HL-60/S4 treated with phorbol 12-myristate 13-acetate at 8.2 ng/mL for 4 days and 3 days (cell line): ENCODE results near the gene AKT3.

ENCODE experiments used
- in situ Hi-C: fragments of 300-500 bp; cut with MboI; formaldehyde crosslinking; loops from 2 replicates; pipeline ENCODE4 v1.15.0; 2022; ENCODE audit warnings: low sequenced_read_pairs

AKT3 gene

GRCh38 chr1:243520831-243521230 is 329.2 kb downstream of the AKT3 start:
- in situ Hi-C loops = no loop called here

DNA sequence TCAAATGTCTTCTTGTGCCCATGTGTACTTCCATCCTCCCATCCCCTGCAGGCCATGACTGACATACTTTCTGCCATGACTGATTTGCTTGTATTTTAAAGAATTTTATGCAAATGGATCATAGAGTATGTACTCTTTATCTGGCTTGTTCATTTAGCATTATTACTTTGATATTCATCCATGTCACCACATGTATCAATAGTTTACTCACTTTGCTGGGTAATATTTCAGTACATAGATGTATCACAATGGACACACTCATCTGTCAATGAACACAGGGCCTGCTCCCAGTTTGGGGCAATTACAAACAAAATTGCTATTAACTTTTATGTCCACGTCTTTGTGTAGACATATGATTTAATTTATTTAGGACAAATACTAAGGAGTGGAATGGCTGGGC is 335.1 kb downstream of the AKT3 start:
- in situ Hi-C loops = no loop called here

GRCh38 chr1:243513726-243514491 is 336.1 kb downstream of the AKT3 start:
- in situ Hi-C loops = no loop called here

DNA sequence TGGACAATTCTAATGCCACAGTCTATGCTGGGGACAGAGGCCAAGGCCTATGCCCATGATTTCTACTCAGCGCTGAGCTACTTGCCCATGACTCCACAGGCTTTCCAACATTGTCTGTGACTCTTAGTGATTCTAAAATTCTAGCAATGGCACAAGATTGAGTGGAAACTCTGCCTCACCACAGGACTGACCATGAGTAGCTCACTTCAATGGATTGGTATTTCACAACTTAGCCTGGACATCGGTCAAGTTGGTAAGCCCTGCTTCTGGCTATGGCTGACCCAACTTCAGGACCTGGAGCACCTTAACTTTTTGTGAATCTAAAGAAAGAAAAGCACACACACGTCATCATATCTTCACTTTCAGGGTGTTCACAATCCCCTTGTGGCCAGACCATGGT is 339.1 kb downstream of the AKT3 start:
- in situ Hi-C loops = no loop called here

DNA sequence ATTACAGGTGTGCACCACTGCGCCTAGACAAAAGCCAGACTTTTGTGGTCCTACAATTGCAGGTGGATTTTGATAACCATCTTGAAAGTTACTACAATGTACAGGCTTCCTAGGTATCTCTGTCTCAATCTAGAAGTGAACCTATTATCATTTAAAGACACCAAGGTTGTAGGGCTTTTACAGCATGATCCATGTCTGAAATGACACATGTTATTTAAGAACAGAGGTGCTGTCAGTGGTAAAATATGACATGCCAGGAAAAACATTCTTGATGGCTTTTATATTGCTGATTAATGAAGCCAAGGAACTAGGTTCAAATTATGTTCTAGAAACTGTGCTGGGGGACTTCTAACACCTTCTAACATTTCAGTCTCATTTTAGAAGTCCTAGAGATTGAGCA is 341.1 kb downstream of the AKT3 start:
- in situ Hi-C loops = no loop called here

GRCh38 chr1:243508303-243508713 is 341.7 kb downstream of the AKT3 start:
- in situ Hi-C loops = no loop called here

DNA sequence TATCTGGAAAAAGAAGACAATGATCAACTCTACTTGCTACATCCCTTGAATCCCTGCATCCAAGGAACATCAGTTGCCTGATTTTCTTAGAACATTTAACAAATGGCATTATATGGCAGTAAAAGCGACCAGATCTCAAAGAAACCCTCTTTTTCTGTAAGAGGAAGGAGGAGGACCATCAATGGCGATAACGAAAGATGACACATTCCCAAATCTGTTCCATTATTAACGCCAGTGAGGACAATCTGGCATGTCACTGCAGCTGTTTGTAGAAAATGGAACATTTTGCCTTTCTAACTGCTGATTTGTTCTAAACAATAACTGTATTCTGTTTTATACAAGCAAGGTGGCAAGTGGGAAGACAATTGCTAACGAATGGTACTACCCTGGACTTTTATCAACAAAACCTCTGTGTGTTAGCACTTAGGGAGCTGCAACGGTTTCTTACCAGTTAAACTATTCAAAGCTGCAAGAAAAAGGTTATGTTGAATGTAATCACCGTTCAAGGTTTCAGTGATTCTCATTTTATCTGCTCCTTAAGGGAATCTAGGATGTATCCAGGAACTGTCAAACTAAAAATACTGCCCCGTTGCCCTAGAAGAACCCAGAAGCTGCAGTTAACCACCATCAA is 342.3 kb downstream of the AKT3 start:
- in situ Hi-C loops = no loop called here

GRCh38 chr1:243507001-243507671 is 342.9 kb downstream of the AKT3 start:
- in situ Hi-C loops = no loop called here

DNA sequence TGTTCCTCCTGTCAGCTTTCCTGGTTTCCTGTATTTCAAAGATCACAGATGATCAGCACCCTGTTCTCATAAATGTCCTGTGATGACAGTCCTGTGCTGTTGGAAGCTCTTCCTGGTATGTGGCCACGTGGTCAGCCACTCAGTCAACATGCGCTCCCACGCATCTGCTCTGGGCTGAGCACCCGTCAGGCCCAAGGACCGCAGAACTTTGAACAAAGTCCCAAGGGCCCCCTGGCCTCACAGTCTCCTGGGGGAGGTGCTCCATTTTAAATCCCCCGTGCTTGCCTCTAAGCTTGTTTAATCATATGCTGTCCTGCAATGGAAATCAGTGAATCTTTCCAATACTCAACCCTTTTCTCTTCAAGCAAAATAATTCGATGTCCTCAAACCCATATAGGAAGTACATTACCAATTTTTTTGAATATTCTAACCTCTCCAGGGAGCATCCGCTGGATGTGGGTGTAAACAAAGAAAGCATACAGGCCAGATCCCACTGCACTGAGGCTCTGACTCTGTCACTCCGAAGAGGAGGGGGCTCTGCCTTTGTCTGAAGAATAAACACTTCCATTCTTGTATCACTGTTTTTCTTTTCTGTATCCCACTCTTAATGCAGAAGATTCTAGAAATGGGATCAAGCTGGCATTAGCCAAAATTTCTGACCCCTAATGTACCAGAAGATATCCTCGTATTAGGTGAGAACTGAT is 343.9 kb downstream of the AKT3 start:
- in situ Hi-C loops = no loop called here

- in situ Hi-C loops = no loop called here
Measured at GRCh38 chr1:243503155-243503554, 346.9 kb downstream of the AKT3 start.

DNA sequence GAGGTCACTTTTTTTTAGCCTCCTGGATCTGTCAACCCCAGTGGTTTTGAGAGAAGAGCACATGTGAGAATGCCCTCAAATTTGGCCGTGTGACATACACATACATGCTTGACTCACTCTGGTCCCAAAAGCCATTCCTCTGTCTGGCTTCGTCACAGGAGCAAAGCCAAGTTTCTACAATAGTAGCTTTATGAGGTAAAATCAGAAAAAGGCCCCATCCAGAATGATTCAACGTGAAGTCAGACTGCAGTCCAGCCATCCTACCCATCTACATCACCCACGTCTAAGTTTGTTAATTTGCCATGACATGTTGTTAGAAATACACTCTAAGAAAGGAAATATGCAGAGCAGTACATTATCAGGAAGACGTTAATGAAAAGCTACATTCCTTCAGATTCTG is 349.0 kb downstream of the AKT3 start:
- in situ Hi-C loops = no loop called here

DNA sequence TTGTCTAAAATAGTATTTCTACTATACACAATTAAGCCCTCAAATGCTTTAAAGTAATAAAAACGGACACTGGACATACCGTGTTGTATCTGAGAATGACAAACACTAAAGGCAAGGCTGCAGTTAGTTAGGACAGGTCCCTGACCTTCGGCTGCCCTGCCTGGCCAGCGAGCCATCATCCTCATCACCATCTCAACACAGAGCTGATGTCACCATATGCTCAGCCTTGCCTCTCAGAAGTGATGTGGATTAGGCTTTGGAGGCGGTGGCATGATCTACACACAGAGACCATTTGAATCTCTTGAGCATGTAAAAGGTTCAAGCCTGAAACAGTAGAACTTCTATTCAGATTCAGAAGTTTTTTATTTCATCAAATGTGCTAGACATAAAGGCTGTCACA is 349.5 kb downstream of the AKT3 start:
- in situ Hi-C loops = no loop called here

- in situ Hi-C loops = no loop called here
Measured at GRCh38 chr1:243499711-243500110, 350.3 kb downstream of the AKT3 start.

GRCh38 chr1:243499248-243499647 is 350.8 kb downstream of the AKT3 start:
- in situ Hi-C loops = no loop called here

- in situ Hi-C loops = no loop called here
Measured at GRCh38 chr1:243497939-243498681, 351.9 kb downstream of the AKT3 start.

GRCh38 chr1:243496806-243497205 is 353.2 kb downstream of the AKT3 start:
- in situ Hi-C loops = no loop called here

GRCh38 chr1:243496187-243496646 is 353.8 kb downstream of the AKT3 start:
- in situ Hi-C loops = no loop called here

DNA sequence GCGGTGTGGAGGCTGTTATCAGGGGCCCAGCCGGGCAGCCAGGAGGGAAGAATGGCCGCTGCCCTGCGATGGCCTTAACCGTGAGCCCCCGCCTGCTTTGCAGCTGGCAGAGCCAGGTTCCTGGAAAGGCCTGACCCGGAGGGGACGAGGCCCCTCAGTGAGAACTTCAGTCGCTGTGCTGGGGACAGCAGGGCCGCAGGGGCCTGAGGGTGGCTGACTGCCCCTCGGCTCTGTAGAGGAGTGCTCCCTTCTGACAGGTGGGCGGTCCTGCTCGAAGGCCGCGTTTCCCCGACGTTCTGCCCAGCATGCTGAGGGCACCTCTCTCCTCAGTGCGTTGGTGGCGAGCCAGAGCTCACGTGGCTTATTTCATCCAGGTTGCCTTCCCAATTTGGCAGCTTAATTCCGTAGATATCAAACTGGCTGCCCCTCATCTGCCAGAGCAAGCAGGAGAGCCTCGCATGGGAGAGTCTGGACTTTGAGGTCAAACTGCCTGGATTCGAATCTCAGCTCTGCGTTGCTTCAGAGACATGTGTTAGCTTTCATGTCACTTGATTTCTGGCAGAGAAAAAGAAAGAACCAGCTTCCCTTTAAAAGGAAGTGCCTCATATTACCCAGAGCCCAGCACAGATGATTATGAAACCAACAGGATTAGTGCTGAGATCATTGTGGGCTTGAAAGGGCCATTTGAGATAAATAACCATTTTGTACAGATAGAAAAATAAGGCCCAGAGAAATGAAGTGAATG is 354.4 kb downstream of the AKT3 start:
- in situ Hi-C loops = no loop called here

- in situ Hi-C loops = no loop called here
Measured at GRCh38 chr1:243494741-243495431, 355.2 kb downstream of the AKT3 start.
